Inflammatory macrophage (primary cell): ENCODE data around the gene KIF13A.
"Not testable (repeated sequence)": the region's sequence is repeated elsewhere in the genome, so short reads cannot be mapped to it uniquely, and the experiment has no call there.

Experiments
- DNase-seq, 2 donors: peaks; one replicate each; pipeline ENCODE4 v3.0.0-alpha.2; 2020 to 2022

The KIF13A gene

GRCh38 chr6:17967668-17968518 lies 19.5 kb downstream of the KIF13A start:
- DNase-seq, result no peak

DNA sequence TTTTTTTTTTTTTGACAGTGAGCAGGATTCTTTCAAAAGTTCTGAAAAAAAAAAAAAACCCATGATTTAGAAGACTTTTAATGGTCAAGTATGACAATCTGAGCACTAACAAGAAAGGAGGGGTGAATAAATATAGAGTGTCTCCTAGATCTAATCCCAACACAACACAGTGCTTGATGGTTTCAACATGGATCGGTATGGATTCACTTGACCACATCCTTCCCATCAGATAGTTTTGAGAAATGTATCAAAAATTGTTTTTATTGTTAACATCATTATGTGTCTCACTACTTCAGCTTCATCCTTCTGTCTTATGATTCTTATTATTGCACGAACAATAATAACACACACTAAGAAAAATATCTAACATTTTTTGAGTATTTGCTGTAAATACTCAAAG lies 21.0 kb downstream of the KIF13A start:
- no peak for DNase-seq

DNA sequence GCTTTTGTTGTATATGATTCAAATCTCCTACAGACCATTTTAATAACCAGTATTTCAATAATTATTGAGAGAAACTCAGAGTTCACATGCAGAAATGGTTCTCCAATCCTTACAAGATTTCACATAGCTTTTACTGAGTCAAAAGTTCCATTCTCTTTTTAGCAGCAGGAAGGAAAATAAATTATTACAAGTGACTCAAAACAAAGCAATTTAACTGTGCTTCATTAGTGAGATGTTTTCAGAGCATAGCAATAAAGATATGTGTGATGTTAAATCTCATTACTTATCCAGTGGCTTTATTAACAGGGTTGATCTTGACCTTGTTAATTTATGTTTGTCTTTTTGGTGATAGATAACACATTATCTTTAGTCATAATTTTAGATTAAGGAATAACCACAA lies 22.0 kb downstream of the KIF13A start:
- no peak for DNase-seq

DNA sequence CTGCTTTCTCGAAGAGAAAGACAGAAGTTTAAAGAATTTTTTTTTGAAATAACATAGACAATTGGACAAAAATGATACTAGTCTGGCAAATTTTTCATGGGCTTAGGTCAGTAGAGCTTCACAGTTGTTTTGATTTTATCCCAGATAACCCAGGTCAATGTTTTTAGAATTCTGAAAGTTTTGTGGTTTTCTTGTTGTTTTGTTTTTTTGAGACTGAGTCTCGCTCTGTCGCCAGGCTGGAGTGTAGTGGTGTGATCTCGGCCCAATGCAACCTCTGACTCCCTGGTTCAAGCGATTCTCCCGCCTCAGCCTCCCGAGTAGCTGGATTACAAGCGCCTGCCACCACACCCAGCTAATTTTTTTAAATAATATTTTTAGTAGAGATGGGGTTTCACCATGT lies 22.8 kb downstream of the KIF13A start:
- DNase-seq, result no peak

DNA sequence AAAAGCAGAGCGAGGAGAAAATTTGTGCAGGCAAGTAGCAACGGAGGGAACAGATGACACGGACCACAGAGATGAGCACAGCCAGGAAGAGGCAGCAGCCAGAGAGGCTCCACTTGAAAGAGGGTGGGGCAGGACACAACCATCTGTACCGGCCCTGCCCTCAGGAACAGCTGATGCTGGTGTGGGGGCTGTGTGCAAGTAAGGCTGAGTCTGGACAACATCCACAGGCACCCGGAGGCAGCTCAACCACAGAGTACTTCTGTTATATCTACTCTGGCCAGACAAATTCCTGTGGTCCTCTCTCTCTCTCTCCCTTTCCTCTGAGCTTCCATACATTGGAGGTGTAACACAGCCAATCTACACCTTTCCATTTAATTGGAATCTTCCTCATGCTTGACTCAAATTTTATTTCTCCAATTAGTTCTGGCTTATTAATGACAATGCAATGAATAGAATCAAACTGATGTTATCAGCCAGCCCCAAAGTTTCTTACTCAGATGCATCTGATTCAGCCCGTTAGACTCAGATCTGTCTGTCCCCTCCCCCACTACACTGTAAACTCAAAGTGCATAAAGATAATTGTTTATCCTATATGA lies 24.9 kb downstream of the KIF13A start:
- DNase-seq, result peak; percentile 49 to 66

DNA sequence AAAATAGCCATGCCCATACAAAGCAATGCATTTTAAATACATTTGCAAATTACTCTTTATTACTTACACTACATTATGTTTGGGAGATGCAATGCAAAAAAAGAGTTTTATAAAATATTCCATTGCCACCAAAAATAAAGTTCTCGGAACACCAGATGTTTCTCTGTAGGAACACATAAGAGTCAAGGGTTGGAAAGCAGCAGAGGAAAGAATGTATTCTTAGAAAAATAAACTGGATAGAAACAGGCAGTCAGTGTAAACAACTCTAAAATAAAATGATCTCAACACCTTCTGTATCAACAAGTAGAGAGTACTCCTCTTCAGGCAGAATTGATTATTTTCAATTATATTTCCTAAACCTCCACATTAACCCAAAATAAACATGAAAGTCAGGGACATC lies 28.1 kb downstream of the KIF13A start:
- DNase-seq, result no peak

DNA sequence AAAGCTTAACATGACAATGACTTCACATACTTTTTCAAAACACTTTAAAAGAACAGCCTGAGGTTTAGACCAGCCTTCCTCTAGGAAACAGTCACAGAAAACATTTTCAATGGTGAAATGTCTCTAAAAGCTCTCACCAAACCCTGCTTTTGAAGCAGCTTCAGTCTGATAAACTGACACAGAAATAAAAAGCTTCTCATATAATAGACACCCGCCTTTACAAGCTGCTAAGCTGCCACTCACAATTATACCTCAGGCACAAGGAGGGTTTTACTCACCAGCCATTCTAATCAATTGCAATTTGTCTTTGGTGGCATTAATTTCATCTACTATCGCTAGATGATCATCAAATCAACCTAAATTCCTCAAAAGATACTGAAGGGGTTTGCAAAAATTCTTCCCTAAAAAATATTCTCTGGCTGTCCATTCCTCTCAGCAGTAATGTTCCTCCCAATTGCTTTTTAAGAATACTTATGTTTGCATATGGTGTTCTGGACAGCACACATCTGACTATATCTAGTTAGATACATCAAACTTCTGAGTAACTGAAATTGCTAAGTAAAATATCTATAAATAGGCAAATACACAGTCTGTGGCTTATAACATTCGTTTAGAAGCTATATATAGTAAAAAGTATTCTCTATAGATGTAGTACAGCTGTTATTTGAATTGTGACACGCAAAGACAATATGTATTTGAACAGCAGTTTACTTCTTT lies 29.4 kb downstream of the KIF13A start:
- DNase-seq, result no peak

DNA sequence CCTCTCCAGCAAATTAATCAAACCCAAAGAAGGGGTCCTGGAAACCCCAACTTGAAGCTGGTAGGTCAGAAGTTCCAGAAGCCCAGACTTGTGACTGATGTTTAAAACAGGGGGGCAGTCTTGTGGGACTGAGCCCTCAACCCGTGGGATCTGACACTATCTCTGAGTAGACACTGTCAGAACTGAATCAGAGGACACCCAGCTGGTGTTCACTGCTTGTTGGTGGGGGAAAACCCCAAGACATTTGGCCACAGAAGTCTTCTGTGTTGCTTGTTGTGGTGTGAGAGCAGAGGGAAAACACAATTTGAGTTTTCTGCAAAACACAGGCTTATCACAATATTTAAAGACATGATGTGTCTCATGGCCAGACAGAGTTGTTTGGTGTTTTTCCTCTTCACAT lies 29.9 kb downstream of the KIF13A start:
- DNase-seq, result peak; percentile 4 to 65

DNA sequence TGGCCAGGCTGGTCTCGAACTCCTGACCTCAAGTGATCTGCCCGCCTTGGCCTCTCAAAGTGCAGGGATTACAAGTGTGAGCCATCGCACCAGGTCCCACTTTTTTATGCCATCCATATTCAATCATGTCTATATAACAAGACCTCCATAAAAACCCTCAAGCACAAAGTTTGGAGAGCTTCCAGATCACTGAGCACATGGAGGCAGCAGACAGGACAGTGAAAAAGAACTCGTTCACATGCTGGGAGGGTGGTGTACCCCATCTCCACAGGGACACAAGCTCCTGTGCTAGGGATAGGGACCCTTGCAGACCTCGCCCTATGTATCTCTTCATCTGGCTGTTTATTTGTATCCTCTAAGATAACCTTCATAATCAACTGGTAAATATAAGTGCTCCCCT lies 30.3 kb downstream of the KIF13A start:
- DNase-seq, result no peak

DNA sequence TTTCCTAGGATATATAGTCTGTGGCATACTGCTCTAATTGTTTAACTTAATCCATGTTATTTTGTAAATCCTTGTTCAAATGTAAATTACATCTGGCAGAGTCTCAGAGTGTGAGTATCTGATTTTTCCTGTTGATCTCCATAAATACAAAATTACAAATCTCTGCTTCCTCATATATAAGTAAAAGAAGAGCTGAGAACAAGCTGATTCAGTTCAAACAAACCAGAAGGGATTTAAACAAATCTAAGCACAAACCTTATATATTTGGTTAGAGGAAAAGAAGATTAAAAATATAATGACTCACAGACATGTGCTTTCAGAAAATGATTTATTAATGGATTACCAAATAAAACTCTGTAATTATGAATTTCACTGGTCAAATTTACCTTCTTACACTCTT lies 37.3 kb downstream of the KIF13A start:
- no peak for DNase-seq

GRCh38 chr6:17949168-17949567 lies 38.3 kb downstream of the KIF13A start:
- no peak for DNase-seq

DNA sequence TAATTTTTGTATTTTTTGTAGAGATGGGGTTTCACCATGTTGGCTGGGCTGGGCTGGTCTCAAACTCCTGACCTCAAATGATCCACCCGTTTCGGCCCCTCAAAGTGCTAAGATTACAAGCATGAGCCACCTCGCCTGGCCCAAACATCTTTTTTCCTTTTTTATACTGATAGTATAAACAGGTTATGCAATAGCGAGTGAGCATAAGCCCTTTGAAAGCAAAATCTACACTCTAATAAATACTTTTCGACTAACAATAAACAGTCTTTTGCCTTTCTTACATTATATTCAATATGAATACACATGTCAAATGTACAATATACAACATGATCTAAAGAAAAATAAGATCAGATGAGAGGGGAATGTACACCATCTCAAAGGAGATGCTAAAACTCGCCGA lies 38.7 kb downstream of the KIF13A start:
- no peak for DNase-seq

DNA sequence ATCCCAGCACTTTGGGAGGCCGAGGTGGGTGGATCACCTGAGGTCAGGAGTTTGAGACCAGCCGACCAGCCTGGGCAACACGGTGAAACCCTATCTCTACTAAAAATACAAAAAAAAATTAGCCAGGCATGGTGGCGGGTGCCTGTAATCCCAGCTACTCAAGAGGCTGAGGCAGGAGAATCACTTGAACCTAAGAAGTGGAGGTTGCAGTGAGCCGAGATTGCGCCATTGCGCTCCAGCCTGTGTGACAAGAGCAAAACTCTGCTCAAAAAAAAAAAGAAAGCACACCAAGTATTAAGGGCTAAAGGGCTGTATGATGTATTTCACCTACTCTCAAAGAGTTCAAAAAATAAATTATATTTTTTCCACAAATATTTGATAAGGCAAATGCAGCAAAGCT lies 39.9 kb downstream of the KIF13A start:
- not testable (repeated sequence) for DNase-seq

GRCh38 chr6:17945575-17945974 lies 41.9 kb downstream of the KIF13A start:
- no peak for DNase-seq

GRCh38 chr6:17945111-17945510 lies 42.3 kb downstream of the KIF13A start:
- no peak for DNase-seq

GRCh38 chr6:17941318-17941717 lies 46.1 kb downstream of the KIF13A start:
- no peak for DNase-seq

- no peak for DNase-seq
Measured at GRCh38 chr6:17940151-17940792, 47.2 kb downstream of the KIF13A start.

DNA sequence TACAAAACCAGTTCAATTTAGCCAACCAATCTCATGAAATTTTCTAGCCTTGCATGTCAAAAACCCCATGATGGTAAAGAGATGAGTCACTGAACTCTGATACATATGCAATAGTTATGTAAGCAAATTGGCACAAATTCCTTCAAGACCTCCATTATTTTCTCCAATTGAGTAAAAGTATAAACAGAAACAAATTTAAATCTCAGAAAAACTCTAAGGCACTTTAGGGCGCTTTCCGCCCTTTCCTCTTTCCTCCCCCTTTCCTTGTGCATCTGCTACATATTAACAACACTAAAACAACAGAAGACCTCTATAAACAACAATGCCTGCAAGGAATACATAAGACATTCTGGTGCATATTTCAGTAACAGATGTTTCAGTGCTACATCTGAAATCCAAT lies 48.5 kb downstream of the KIF13A start:
- DNase-seq, result peak; percentile 43 to 47

- peak in 1 of 2 donors; percentile 21 for DNase-seq
Measured at GRCh38 chr6:17935188-17936149, 52.0 kb downstream of the KIF13A start.

DNA sequence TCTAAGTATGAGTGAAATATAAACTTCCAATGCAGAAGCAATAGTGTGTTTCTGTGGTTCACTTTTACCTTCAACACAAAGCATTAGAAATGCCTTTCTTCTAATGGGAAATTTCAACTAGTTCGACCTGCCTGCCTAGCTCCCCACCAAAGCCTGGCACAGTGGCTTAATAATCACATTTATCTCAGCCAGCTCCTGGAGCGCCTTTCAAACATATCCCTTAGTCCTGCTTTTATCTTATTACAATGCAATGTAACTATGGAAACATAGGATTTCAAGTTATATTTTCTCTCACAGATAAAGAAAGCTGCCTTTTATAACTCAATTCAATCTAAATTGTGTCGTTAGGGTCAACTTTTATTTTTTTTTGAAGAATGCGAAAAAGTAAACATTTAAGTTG lies 53.7 kb downstream of the KIF13A start:
- DNase-seq, result no peak

- DNase-seq, result peak; percentile 72 to 96
Measured at GRCh38 chr6:17932330-17932852, 55.0 kb downstream of the KIF13A start.

DNA sequence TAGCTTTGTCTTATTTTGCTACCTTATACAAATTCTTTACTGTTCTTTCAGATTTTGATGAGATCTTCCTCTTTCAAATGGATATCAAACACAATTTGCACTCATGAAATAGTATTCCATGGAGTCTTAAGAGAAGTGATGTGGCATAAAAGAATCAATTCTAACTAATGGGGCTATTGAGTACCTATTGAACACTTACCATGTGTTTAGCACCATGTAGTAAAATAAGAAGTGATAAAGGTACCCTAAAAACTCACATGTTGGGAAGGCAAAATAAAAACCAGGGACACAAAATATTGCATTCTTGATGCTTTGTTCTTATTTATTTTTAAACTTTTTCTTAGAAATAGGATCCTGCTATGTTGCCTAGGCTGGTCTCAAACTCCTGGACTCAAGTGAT lies 56.2 kb downstream of the KIF13A start:
- DNase-seq, result no peak
